Measurements from ENCODE around the gene VAMP5. TPM values are rescaled to one million over a fixed set of nuclear protein-coding genes. Genes with fewer than 3 reads are reported as not detected.

The VAMP5 gene
- total RNA-seq, 4 donors from 2014 or later = 6.1 to 45.6 (median 17.0) TPM

- H3K4me3 ChIP-seq = no peak overlapping the region
- peaks cover 0 to 17% (median 9%) of the 10 kb centered on the region in 3 donors for H3K36me3 ChIP-seq
- no peaks in the 10 kb centered on the region for H3K27me3 ChIP-seq
- WGBS, 2 donors = 29 to 63% methylated on average over 1 to 3 of the region's 3 CpGs
- intact Hi-C loops (cut with DNase I) = no loop called here
- H3K9me3 ChIP-seq = no peaks in the 10 kb centered on the region
- peaks cover 39 to 83% (median 53%) of the 10 kb centered on the region in 3 donors for H3K4me1 ChIP-seq
- no peak for DNase-seq
- peak overlapping the region in 1 of 4 donors; percentile 40 for H3K27ac ChIP-seq
- TF ChIP-seq CTCF (IDR thresholded peaks at IDR 0.05) (no peak), POLR2A (IDR thresholded peaks at IDR 0.05) (no peak)
Observed at GRCh38 chr2:85593023-85593422, 8.8 kb downstream of the VAMP5 start.

DNA sequence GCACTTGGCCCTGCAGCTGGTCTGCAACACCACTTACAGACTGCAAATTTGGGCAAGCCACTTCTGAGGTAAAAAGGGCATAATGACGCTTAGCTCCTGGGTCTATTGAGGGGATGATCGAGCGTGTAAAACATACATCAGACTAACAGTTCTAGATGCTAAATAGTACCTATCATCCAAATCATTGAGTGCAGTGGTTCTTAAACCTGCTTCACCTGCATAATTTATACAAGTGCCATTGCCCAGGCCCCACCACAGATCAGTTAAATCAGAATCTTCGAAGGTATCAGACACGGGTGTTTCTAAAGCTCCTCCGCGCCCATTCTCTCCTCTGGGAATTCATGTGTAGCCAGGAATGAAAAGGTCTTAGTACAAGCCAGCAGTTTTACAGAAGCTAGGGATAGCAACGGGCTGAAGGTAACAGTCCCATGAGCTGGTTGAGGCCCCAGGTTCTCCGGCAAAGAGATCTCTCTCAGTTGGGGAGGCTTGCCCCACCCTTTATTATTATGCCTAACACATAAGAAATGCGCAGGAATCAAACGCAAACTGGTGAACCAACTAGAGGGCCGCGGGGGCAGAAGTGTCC, 10.6 kb downstream of the VAMP5 start:
- peaks cover 37 to 70% (median 38%) of the 10 kb centered on the region in 3 donors for H3K4me1 ChIP-seq

DNA sequence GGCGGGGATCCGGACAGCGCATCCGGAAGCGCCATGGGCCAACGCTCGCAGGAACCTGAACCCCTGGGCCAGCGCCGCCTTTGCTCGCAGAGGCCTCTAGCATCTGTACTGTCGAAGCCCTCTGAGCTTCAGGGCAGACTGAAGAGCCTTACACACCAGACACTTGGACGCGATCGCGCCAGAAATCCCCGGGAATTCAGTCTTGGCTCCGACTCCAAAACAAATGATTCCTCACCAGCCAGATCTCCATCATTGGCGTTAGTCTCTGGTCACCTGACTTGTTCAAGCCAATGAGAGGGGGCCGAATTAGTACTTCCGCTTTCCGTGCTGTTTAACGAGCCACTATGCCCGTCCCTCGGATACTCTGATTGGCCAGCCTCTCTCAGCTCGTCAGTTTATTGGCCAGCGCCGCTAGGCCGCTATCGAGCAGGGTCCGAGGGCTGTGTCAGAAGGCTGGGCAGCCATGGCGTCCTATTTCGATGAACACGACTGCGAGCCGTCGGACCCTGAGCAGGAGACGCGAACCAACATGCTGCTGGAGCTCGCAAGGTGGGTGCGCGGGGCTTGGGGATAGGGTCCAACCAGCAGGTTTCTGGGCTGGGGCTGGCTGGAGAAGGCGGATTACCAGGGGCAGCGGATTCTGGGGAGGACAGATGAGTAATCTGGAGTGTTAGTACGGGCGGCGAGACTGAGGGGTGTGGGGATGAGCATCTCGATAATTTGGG, 11.2 kb downstream of the VAMP5 start, which contains the start of gene RNF181:
RNF181 (plus strand) TSS at position 445 of the 725 bp plus-strand sequence; CDS start at position 464, 19 bp downstream.
- TF ChIP-seq CTCF (IDR thresholded peaks at IDR 0.05) = no peak
- TF ChIP-seq POLR2A (IDR thresholded peaks at IDR 0.05) = peak in 2 of 4 donors; percentile 72 to 88
- Histone ChIP-seq H3K4me3 (peak within 1 kb of the TSS; percentile 82 to 95 (median 90)), H3K9me3 (no peaks in the 10 kb centered on the region), H3K36me3 (peaks cover 8 to 41% (median 12%) of the 10 kb centered on the region in 3 donors), H3K4me1 (peaks cover 30 to 70% (median 32%) of the 10 kb centered on the region in 3 donors), H3K27me3 (no peaks in the 10 kb centered on the region), H3K27ac (peak within 1 kb of the TSS; percentile 92 to 95 (median 94))
- intact Hi-C loops (cut with DNase I) = no loop called here
- 0 to 1% methylated on average over 24 to 25 of the region's 47 CpGs for WGBS, 2 donors
- DNase-seq = peak; percentile 88

More for the DNA sequence above, 10.6 kb downstream of the VAMP5 start:
- WGBS, 2 donors = 26 to 30% methylated on average over 8 to 9 of the region's 13 CpGs
- Histone ChIP-seq H3K9me3 (no peaks in the 10 kb centered on the region), H3K36me3 (peaks cover 8 to 34% (median 12%) of the 10 kb centered on the region in 3 donors), H3K27me3 (no peaks in the 10 kb centered on the region), H3K27ac (peak overlapping the region; percentile 92 to 95 (median 94)), H3K4me3 (peak overlapping the region; percentile 82 to 95 (median 90))
- no peak for TF ChIP-seq CTCF (IDR thresholded peaks at IDR 0.05)
- no peak for TF ChIP-seq POLR2A (IDR thresholded peaks at IDR 0.05)
- intact Hi-C loops (cut with DNase I) = no loop called here
- DNase-seq = no peak

DNA sequence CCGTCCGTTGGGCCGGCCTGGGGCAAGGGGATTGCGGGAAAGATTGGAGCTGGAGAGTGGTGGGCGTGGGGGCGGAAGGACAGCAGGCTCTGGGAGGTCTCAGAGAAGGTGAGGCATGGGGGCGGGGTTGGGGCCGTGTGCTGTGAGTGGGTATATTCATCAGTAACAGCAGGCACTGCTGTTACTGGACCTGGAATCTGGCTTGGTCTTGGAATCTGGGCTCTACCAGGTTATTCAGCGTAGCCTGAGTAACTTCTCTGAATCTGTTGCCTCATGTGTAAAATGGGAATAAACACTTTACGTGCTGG, 11.7 kb downstream of the VAMP5 start:
- peaks cover 8 to 45% (median 12%) of the 10 kb centered on the region in 3 donors for H3K36me3 ChIP-seq
- intact Hi-C loops (cut with DNase I) = no loop called here
- DNase-seq = no peak
- no peaks in the 10 kb centered on the region for H3K9me3 ChIP-seq
- peak overlapping the region; percentile 92 to 95 (median 94) for H3K27ac ChIP-seq
- peak overlapping the region; percentile 82 to 95 (median 90) for H3K4me3 ChIP-seq
- H3K4me1 ChIP-seq = peaks cover 25 to 70% (median 29%) of the 10 kb centered on the region in 3 donors
- 1 to 4% methylated on average over 10 of the region's 10 CpGs for WGBS, 2 donors
- no peaks in the 10 kb centered on the region for H3K27me3 ChIP-seq
- no peak for TF ChIP-seq POLR2A (IDR thresholded peaks at IDR 0.05)
- no peak for TF ChIP-seq CTCF (IDR thresholded peaks at IDR 0.05)
